ENCODE results near the gene TMEM80. TPM values are rescaled to one million over a fixed set of nuclear protein-coding genes. Genes with fewer than 3 reads are reported as not detected.
"Not testable (repeated sequence)": the region's sequence is repeated elsewhere in the genome, so short reads cannot be mapped to it uniquely, and the experiment has no call there.

The TMEM80 gene
- total and polyA plus RNA-seq, 2 donors: 17.7 to 31.1 TPM

DNA sequence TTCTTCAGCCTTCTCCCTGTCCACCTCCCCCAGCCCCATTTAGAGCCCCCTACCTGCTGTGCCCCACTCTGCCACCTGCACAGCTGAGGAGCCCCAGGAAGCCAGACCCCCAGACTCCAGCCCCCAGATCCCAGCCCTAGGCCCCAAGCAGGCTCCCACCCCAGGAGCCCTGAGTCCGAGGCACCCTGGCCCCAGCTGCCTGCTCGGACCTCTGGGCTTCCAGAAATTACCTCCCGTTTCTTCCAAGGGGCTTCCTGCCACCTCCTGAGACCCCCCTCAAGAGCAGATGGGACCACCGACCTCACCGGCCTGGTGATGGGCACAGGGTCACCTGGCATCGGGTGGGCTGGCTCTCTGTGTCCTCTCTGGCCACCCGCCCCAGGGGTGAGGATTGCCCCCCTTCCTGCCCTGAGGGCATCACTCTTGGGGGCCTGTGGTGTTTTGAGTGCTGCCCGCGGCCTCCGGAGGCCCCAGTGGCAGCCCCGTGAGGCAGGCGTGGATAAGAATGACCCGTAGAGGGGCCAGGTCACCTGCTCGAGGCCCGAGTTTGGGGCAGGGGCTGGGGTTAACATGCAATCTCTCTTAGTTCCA lies 33.4 kb downstream of the TMEM80 start:
- 92% methylated on average over 15 of the region's 15 CpGs for WGBS
- Histone ChIP-seq H3K9me3 (ENCODE audit: control insufficient read depth in 2 of 2, insufficient read depth in 1 of 2, low read length in 1 of 2) (no peaks in the 10 kb centered on the region), H3K4me3 (ENCODE audit: low read length in 2 of 2) (no peak overlapping the region), H3K4me1 (ENCODE audit: control insufficient read depth in 2 of 2, insufficient read depth in 2 of 2, low read length in 2 of 2) (peaks cover 2 to 14% of the 10 kb centered on the region in 2 donors), H3K36me3 (ENCODE audit: control insufficient read depth in 2 of 2, insufficient read depth in 2 of 2, low read length in 1 of 2) (no peaks in the 10 kb centered on the region), H3K27me3 (ENCODE audit: control insufficient read depth in 2 of 2, insufficient read depth in 1 of 2, low read length in 1 of 2) (peaks cover 39 to 53% of the 10 kb centered on the region in 2 donors), H3K27ac (ENCODE audit: low read depth in 1 of 2, low read length in 1 of 2) (no peak overlapping the region)
- DNase-seq (ENCODE audit: low read depth in 6 of 9, low spot score in 9 of 9): no peak

DNA sequence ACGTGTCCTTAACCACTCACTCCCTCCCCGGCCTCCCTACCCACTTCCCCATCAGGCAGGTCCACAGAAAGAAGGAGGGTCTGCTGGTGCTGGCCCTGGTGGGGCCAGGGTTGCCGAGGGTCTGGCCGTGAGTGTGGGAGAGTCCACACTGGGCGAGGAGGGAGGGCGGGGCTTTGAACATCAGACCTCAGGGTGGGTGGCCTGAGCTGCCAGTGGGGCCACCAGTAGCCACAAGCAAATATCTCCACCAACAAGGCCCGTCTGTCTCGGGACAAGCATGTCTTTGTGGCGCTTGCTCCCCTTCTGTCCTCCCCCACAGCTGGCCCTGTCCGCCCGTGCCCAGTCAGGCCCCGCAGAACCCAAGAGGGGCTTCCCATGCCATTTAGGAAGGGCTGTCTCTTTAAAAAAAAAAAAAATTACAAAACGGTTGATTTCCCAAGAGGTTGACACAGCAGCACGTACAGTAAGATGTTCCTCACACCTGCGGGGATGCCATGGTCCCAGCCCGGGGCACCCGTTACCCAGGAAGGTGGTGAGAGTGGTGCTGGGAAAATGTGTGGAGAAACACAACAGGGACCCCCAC lies 34.0 kb downstream of the TMEM80 start:
- no peak for DNase-seq (ENCODE audit: low read depth in 6 of 9, low spot score in 9 of 9)
- H3K27me3 ChIP-seq (ENCODE audit: control insufficient read depth in 2 of 2, insufficient read depth in 1 of 2, low read length in 1 of 2): peaks cover 33 to 47% of the 10 kb centered on the region in 2 donors
- H3K4me1 ChIP-seq (ENCODE audit: control insufficient read depth in 2 of 2, insufficient read depth in 2 of 2, low read length in 2 of 2): peaks cover 2 to 14% of the 10 kb centered on the region in 2 donors

DNA sequence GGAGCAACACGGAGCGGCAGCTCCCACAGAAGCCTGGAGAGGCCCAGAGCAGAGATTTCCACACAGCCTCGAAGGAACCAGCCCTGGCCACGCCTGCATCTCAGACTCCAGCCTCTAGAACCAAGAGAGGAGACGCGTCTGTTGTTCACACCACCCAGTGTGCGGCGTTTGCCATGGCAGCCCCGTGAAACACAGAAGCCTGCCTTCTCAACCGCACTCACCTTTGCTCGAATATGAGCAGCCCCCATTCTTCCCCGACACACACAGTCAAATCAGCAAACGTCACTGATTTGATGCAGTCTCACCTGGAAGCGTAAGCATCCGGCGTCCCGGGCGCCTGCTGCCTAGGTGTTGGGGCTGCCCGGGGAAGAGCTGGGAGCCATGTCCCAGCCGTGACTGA lies 37.5 kb downstream of the TMEM80 start:
- Histone ChIP-seq H3K4me1 (ENCODE audit: control insufficient read depth in 2 of 2, insufficient read depth in 2 of 2, low read length in 2 of 2) (peaks cover 0 to 9% of the 10 kb centered on the region in 2 donors), H3K4me3 (ENCODE audit: low read length in 2 of 2) (no peak overlapping the region), H3K36me3 (ENCODE audit: control insufficient read depth in 2 of 2, insufficient read depth in 2 of 2, low read length in 1 of 2) (no peaks in the 10 kb centered on the region), H3K27ac (ENCODE audit: low read depth in 1 of 2, low read length in 1 of 2) (no peak overlapping the region), H3K9me3 (ENCODE audit: control insufficient read depth in 2 of 2, insufficient read depth in 1 of 2, low read length in 1 of 2) (peaks cover 0 to 3% of the 10 kb centered on the region in 2 donors), H3K27me3 (ENCODE audit: control insufficient read depth in 2 of 2, insufficient read depth in 1 of 2, low read length in 1 of 2) (peaks cover 0 to 28% of the 10 kb centered on the region in 2 donors)
- WGBS: 95% methylated on average over 20 of the region's 20 CpGs
- DNase-seq (ENCODE audit: low read depth in 6 of 9, low spot score in 9 of 9): no peak

More for the DNA sequence above, 34.0 kb downstream of the TMEM80 start:
- WGBS: 67% methylated on average over 17 of the region's 17 CpGs
- no peaks in the 10 kb centered on the region for H3K9me3 ChIP-seq (ENCODE audit: control insufficient read depth in 2 of 2, insufficient read depth in 1 of 2, low read length in 1 of 2)
- H3K4me3 ChIP-seq (ENCODE audit: low read length in 2 of 2): no peak overlapping the region
- no peaks in the 10 kb centered on the region for H3K36me3 ChIP-seq (ENCODE audit: control insufficient read depth in 2 of 2, insufficient read depth in 2 of 2, low read length in 1 of 2)
- no peak overlapping the region for H3K27ac ChIP-seq (ENCODE audit: low read depth in 1 of 2, low read length in 1 of 2)

DNA sequence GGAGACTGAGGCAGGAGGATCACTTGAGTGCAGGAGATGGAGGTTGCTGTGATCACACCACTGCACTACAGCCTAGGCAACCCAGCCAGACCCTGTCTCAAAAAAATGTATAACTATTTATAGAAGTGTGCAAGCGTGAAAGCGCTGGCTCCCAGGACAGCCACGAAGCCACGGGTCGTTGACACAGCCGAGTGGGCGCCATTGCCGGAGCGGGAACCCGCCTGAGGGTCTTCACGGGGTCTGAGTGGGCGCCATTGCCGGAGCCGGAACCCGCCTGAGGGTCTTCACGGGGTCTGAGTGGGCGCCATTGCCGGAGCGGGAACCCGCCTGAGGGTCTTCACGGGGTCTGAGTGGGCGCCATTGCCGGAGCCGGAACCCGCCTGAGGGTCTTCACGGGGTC lies 38.9 kb downstream of the TMEM80 start:
- not testable (repeated sequence) for DNase-seq (ENCODE audit: low read depth in 6 of 9, low spot score in 9 of 9); H3K4me1 ChIP-seq (ENCODE audit: control insufficient read depth in 2 of 2, insufficient read depth in 2 of 2, low read length in 2 of 2)

DNA sequence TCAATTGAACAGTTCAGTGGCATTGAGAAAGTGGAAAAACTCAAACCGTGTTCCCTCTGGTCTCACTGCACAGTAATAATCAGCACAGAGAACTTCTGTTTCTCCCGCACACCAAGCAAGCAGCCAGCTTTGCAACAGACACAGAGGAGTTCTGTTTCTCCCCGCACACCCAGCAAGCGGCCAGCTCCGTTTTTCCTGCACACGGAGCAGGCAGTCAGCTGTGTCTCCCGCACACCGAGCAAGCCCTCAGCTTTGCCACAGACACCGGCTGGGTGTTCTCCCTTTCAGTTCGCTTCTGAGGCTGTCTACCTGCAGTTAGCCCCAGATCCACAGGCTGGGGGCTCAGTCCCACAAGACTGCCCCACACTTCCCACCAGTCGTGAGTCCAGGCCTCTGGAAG lies 41.8 kb downstream of the TMEM80 start:
- Histone ChIP-seq H3K36me3 (ENCODE audit: control insufficient read depth in 2 of 2, insufficient read depth in 2 of 2, low read length in 1 of 2) (no peaks in the 10 kb centered on the region), H3K27me3 (ENCODE audit: control insufficient read depth in 2 of 2, insufficient read depth in 1 of 2, low read length in 1 of 2) (peaks cover 0 to 29% of the 10 kb centered on the region in 2 donors), H3K4me1 (ENCODE audit: control insufficient read depth in 2 of 2, insufficient read depth in 2 of 2, low read length in 2 of 2) (peaks cover 0 to 6% of the 10 kb centered on the region in 2 donors), H3K4me3 (ENCODE audit: low read length in 2 of 2) (no peak overlapping the region), H3K27ac (ENCODE audit: low read depth in 1 of 2, low read length in 1 of 2) (no peak overlapping the region), H3K9me3 (ENCODE audit: control insufficient read depth in 2 of 2, insufficient read depth in 1 of 2, low read length in 1 of 2) (peaks cover 0 to 3% of the 10 kb centered on the region in 2 donors)
- 9% methylated on average over 11 of the region's 11 CpGs for WGBS
- no peak for DNase-seq (ENCODE audit: low read depth in 6 of 9, low spot score in 9 of 9)

More for the DNA sequence above, 38.9 kb downstream of the TMEM80 start:
- 95% methylated on average over 26 of the region's 26 CpGs for WGBS
- H3K9me3 ChIP-seq (ENCODE audit: control insufficient read depth in 2 of 2, insufficient read depth in 1 of 2, low read length in 1 of 2); H3K36me3 ChIP-seq (ENCODE audit: control insufficient read depth in 2 of 2, insufficient read depth in 2 of 2, low read length in 1 of 2); H3K27ac ChIP-seq (ENCODE audit: low read depth in 1 of 2, low read length in 1 of 2); H3K4me3 ChIP-seq (ENCODE audit: low read length in 2 of 2): not testable (repeated sequence)
- H3K27me3 ChIP-seq (ENCODE audit: control insufficient read depth in 2 of 2, insufficient read depth in 1 of 2, low read length in 1 of 2): peaks cover 0 to 32% of the 10 kb centered on the region in 2 donors

DNA sequence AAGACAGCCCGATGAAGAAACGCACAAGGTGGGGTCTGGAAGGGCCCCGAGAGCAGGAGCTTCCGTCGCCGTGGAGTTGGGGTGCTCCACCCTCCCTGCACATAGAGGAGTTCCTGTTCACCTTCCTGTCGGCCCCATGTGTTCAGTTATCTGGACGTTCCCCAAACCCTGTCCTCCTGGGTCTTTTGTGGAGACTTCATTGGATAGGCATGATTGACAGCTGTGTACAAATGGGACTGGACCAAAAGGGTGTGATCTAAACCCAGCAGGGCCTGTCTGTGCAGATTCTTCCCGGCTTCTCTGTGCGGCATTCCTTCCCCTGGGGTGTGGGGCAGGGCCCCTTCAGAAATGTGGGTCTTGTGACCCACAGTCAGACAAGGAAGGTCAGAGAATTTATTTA lies 42.3 kb downstream of the TMEM80 start:
- H3K27ac ChIP-seq (ENCODE audit: low read depth in 1 of 2, low read length in 1 of 2); H3K4me3 ChIP-seq (ENCODE audit: low read length in 2 of 2); H3K36me3 ChIP-seq (ENCODE audit: control insufficient read depth in 2 of 2, insufficient read depth in 2 of 2, low read length in 1 of 2); H3K9me3 ChIP-seq (ENCODE audit: control insufficient read depth in 2 of 2, insufficient read depth in 1 of 2, low read length in 1 of 2); DNase-seq (ENCODE audit: low read depth in 6 of 9, low spot score in 9 of 9); H3K4me1 ChIP-seq (ENCODE audit: control insufficient read depth in 2 of 2, insufficient read depth in 2 of 2, low read length in 2 of 2): not testable (repeated sequence)
- peaks cover 0 to 29% of the 10 kb centered on the region in 2 donors for H3K27me3 ChIP-seq (ENCODE audit: control insufficient read depth in 2 of 2, insufficient read depth in 1 of 2, low read length in 1 of 2)
- WGBS: 23% methylated on average over 10 of the region's 10 CpGs

DNA sequence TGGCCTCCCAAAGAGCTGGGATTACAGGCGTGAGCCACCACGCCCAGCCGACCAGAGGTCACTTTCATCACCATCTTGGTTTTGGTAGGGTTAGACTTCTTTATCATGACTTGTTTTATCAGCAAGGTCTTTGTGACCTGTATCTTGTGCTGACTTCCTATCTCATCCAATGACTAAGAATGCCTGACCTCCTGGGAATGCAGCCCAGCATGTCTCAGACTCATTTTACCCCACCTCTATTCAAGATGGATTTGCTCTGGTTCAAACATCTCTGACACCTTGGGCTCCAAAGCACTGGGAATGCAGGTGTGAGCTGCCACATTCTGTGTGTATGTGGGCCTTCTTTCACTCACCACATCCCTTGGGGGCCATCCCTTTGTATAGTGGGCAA lies 46.5 kb downstream of the TMEM80 start:
- DNase-seq (ENCODE audit: low read depth in 6 of 9, low spot score in 9 of 9): no peak
- Histone ChIP-seq H3K4me1 (ENCODE audit: control insufficient read depth in 2 of 2, insufficient read depth in 2 of 2, low read length in 2 of 2) (peaks cover 3 to 12% of the 10 kb centered on the region in 2 donors), H3K27me3 (ENCODE audit: control insufficient read depth in 2 of 2, insufficient read depth in 1 of 2, low read length in 1 of 2) (peaks cover 0 to 26% of the 10 kb centered on the region in 2 donors), H3K4me3 (ENCODE audit: low read length in 2 of 2) (no peak overlapping the region), H3K9me3 (ENCODE audit: control insufficient read depth in 2 of 2, insufficient read depth in 1 of 2, low read length in 1 of 2) (peaks cover 0 to 2% of the 10 kb centered on the region in 2 donors), H3K27ac (ENCODE audit: low read depth in 1 of 2, low read length in 1 of 2) (no peak overlapping the region), H3K36me3 (ENCODE audit: control insufficient read depth in 2 of 2, insufficient read depth in 2 of 2, low read length in 1 of 2) (no peaks in the 10 kb centered on the region)
- WGBS: over 99% methylated on average over 3 of the region's 3 CpGs

DNA sequence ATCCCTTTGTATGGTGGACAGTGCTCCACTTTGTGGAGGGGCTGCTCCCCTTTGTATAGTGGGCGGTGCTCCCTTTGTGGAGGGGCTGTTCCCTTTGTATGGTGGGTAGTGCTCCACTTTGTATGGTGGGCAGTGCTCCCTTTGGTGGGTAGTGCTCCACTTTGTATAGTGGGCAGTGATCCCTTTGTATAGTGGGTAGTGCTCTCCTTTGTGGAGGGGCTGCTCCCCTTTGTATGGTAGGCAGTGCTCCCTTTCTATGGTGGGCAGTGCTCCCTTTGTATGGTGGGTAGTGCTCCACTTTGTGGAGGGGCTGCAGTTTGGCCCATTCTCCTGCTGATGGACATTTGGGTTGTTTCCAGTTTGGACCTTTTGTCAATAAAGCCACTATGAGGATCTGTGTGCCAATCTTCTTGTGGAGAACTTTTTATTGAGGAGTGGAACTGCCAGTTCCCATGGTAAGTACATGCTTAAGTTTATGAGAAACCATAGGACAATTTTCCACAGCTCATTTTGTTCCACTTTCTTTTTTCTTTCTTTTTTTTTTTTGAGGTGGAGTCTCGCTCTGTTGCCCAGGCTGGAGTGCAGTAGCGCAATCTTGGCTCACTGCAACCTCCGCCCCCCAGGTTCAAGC lies 47.1 kb downstream of the TMEM80 start:
- no peak for DNase-seq (ENCODE audit: low read depth in 6 of 9, low spot score in 9 of 9)
- Histone ChIP-seq H3K4me3 (ENCODE audit: low read length in 2 of 2) (no peak overlapping the region), H3K9me3 (ENCODE audit: control insufficient read depth in 2 of 2, insufficient read depth in 1 of 2, low read length in 1 of 2) (peaks cover 0 to 2% of the 10 kb centered on the region in 2 donors), H3K4me1 (ENCODE audit: control insufficient read depth in 2 of 2, insufficient read depth in 2 of 2, low read length in 2 of 2) (peaks cover 3 to 7% of the 10 kb centered on the region in 2 donors), H3K36me3 (ENCODE audit: control insufficient read depth in 2 of 2, insufficient read depth in 2 of 2, low read length in 1 of 2) (no peaks in the 10 kb centered on the region), H3K27ac (ENCODE audit: low read depth in 1 of 2, low read length in 1 of 2) (no peak overlapping the region), H3K27me3 (ENCODE audit: control insufficient read depth in 2 of 2, insufficient read depth in 1 of 2, low read length in 1 of 2) (peaks cover 0 to 21% of the 10 kb centered on the region in 2 donors)
- WGBS: 97% methylated on average over 4 of the region's 4 CpGs

DNA sequence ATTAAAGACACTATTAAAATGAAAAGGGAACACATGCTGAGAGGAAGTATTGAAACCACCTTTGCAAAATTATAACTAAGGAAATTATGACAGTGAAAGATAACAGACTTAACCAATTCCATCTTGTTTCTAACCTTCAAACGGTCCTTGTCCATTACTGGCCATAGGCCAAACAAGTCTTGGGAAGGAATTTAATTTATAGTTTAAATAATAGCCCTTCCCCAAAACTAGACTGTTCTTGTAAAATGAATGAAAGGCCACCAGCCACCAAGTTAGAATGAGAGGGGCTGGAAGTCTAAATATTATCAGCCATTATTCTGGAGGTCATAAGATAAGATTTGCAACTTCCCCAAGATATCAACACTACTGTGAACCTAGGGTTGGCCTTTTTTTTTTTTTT lies 49.8 kb downstream of the TMEM80 start:
- WGBS: 18% methylated on average over 1 of the region's 1 CpG
- Histone ChIP-seq H3K36me3 (ENCODE audit: control insufficient read depth in 2 of 2, insufficient read depth in 2 of 2, low read length in 1 of 2) (no peaks in the 10 kb centered on the region), H3K9me3 (ENCODE audit: control insufficient read depth in 2 of 2, insufficient read depth in 1 of 2, low read length in 1 of 2) (peaks cover 0 to 2% of the 10 kb centered on the region in 2 donors), H3K27ac (ENCODE audit: low read depth in 1 of 2, low read length in 1 of 2) (no peak overlapping the region), H3K4me3 (ENCODE audit: low read length in 2 of 2) (no peak overlapping the region), H3K4me1 (ENCODE audit: control insufficient read depth in 2 of 2, insufficient read depth in 2 of 2, low read length in 2 of 2) (peaks cover 12 to 16% of the 10 kb centered on the region in 2 donors), H3K27me3 (ENCODE audit: control insufficient read depth in 2 of 2, insufficient read depth in 1 of 2, low read length in 1 of 2) (peaks cover 0 to 8% of the 10 kb centered on the region in 2 donors)
- DNase-seq (ENCODE audit: low read depth in 6 of 9, low spot score in 9 of 9): no peak
